Diencephalon (tissue), 1 donor: ENCODE results near the gene FBXL13. TPM values are rescaled to one million over a fixed set of nuclear protein-coding genes. Genes with fewer than 3 reads are reported as not detected.

ENCODE experiments used
- small RNA-seq: library from RNA; depleted of rRNA; stranded (forward); fragments of <200 nt; gene quantifications from one replicate; pipeline ENCODE3, GENCODE V24; 2014
- total RNA-seq: library from RNA; depleted of rRNA; stranded (reverse); fragments of >200 nt; gene quantifications from one replicate; pipeline ENCODE4 v1.2.3, GENCODE V29; 2014

FBXL13 gene
- 18.5 TPM for total RNA-seq

GRCh38 chr7:103074519-103075336 is at the start of gene FBXL13, which contains the start of gene ARMC10:
Gene FBXL13, minus strand, starts transcription at chr7:103074796.
Gene ARMC10, plus strand, starts transcription at chr7:103075140. Its CDS starts 133 bp downstream, at chr7:103075273.

GRCh38 chr7:102912742-102913141 is 161.9 kb downstream of the FBXL13 start, which contains the start of gene LRRC17:
Gene LRRC17, plus strand, starts transcription at chr7:102913000. Its CDS starts 20,914 bp downstream, at chr7:102933914.

Small RNA genes within 50 kb of the gene (small RNA-seq; reads per million reads assigned to genes)
- not detected for gene RNU6-1136P

Other genes with a start within 250 kb of the FBXL13 start
- 33.2 TPM for gene LRRC17, start 161.8 kb downstream of the FBXL13 start, total RNA-seq
- 39.0 TPM for gene ARMC10, start 344 bp upstream of the FBXL13 start, total RNA-seq
- 24.0 TPM for gene NAPEPLD, start 74.3 kb upstream of the FBXL13 start, total RNA-seq
- 60.4 TPM for gene PMPCB, start 222.6 kb upstream of the FBXL13 start, total RNA-seq